GM12891 (cell line): ENCODE results near the gene RNF213.

Experiments used
- DNase-seq: peaks from one replicate; pipeline ENCODE4 v3.0.0; 2011; ENCODE audit warnings: low spot score; ENCODE audit not compliant: insufficient read length
- FAIRE-seq: peaks from 2 replicates; lab custom pipeline; 2011; peaks lifted over from hg19 to GRCh38; lab: Jason Lieb, UNC
- PAX5 ChIP-seq: IDR thresholded peaks from 2 replicates; pipeline ENCODE4 v1.6.1; 2011; ENCODE audit warnings: low read length, moderate library complexity, mild to moderate bottlenecking; ENCODE audit not compliant: insufficient read depth, severe bottlenecking
- POLR2A ChIP-seq: IDR thresholded peaks from 2 replicates; pipeline ENCODE4 v1.6.1; 2011; ENCODE audit warnings: low read depth, low read length, control low read depth
- POLR2AphosphoS5 ChIP-seq: IDR thresholded peaks from 2 replicates; pipeline ENCODE4 v1.6.1; 2011; ENCODE audit warnings: low read depth, low read length, control low read depth
- POU2F2 ChIP-seq: IDR thresholded peaks from 2 replicates; pipeline ENCODE4 v1.6.1; 2011; ENCODE audit warnings: low read depth, mild to moderate bottlenecking, control low read depth, low read length, moderate library complexity
- SPI1 ChIP-seq: IDR thresholded peaks from 2 replicates; pipeline ENCODE4 v1.6.1; 2011; ENCODE audit warnings: low read depth, low read length, control low read depth
- TAF1 ChIP-seq: IDR thresholded peaks from 2 replicates; pipeline ENCODE4 v1.6.1; 2011; ENCODE audit warnings: low read depth, low read length, control low read depth

RNF213 gene

GRCh38 chr17:80422981-80423380 lies 162.3 kb downstream of the RNF213 start:
- TF ChIP-seq POLR2AphosphoS5 (no peak), POLR2A (no peak), SPI1 (no peak), POU2F2 (no peak), TAF1 (no peak), PAX5 (no peak)
- DNase-seq: peak; percentile 5
- no peak for FAIRE-seq

- DNase-seq (peak; percentile 14), FAIRE-seq (no peak)
- TF ChIP-seq TAF1 (no peak), POLR2AphosphoS5 (no peak), POLR2A (no peak), SPI1 (no peak), PAX5 (no peak), POU2F2 (no peak)
These were observed 163.0 kb downstream of the RNF213 start for GRCh38 chr17:80423536-80424225.

GRCh38 chr17:80424261-80424660 lies 163.6 kb downstream of the RNF213 start:
- no peak for TF ChIP-seq POLR2AphosphoS5
- no peak for TF ChIP-seq POU2F2
- TF ChIP-seq TAF1: no peak
- TF ChIP-seq POLR2A: no peak
- no peak for TF ChIP-seq PAX5
- TF ChIP-seq SPI1: no peak
- DNase-seq (no peak), FAIRE-seq (no peak)

GRCh38 chr17:80424878-80425765 lies 164.5 kb downstream of the RNF213 start:
- DNase-seq: peak; percentile 43
- FAIRE-seq: no peak
- TF ChIP-seq POLR2A (no peak), PAX5 (no peak), POLR2AphosphoS5 (no peak), TAF1 (no peak), SPI1 (no peak), POU2F2 (no peak)

GRCh38 chr17:80425835-80426426 lies 165.3 kb downstream of the RNF213 start:
- no peak for FAIRE-seq
- no peak for DNase-seq
- no peak for TF ChIP-seq SPI1

GRCh38 chr17:80426671-80427326 lies 166.1 kb downstream of the RNF213 start:
- FAIRE-seq (peak; percentile 99), DNase-seq (peak; percentile 99)
- TF ChIP-seq POU2F2 (no peak), SPI1 (no peak), POLR2A (no peak), POLR2AphosphoS5 (no peak), PAX5 (no peak), TAF1 (no peak)

GRCh38 chr17:80427366-80428282 lies 167.0 kb downstream of the RNF213 start:
- FAIRE-seq (no peak), DNase-seq (no peak)
- no peak for TF ChIP-seq POLR2A
- no peak for TF ChIP-seq POU2F2
- TF ChIP-seq POLR2AphosphoS5: no peak
- TF ChIP-seq TAF1: no peak
- no peak for TF ChIP-seq SPI1
- TF ChIP-seq PAX5: no peak

- DNase-seq (no peak), FAIRE-seq (no peak)
These were observed 167.7 kb downstream of the RNF213 start for GRCh38 chr17:80428363-80428762.

GRCh38 chr17:80428796-80429195 lies 168.1 kb downstream of the RNF213 start:
- TF ChIP-seq POLR2AphosphoS5 (no peak), POLR2A (no peak), POU2F2 (no peak)
- DNase-seq: no peak
- no peak for FAIRE-seq

More at GRCh38 chr17:80428363-80428762, 167.7 kb downstream of the RNF213 start:
- no peak for TF ChIP-seq POLR2AphosphoS5
- TF ChIP-seq POLR2A: no peak
- TF ChIP-seq TAF1: no peak
- no peak for TF ChIP-seq POU2F2
- no peak for TF ChIP-seq SPI1
- no peak for TF ChIP-seq PAX5
